HepG2 (cell line): ENCODE results near the gene PLXND1. TPM values are rescaled to one million over a fixed set of nuclear protein-coding genes. Genes with fewer than 3 reads are reported as not detected.

Experiments used
- BCLAF1 ChIP-seq: fragments of 450-650 bp; IDR thresholded peaks from 2 replicates; pipeline ENCODE4 v1.6.1; 2017; ENCODE audit warnings: mild to moderate bottlenecking
- CEBPB ChIP-seq: IDR thresholded peaks from 2 replicates; pipeline ENCODE4 v1.6.1; 2011; ENCODE audit warnings: low read depth, low read length, improper control_type of control experiment, borderline replicate concordance
- DRAP1 ChIP-seq: IDR thresholded peaks from 2 replicates; pipeline ENCODE4 v1.6.1; 2016; ENCODE audit warnings: missing genetic modification reagents, missing compliant biosample characterization
- GABPB1 ChIP-seq: IDR thresholded peaks from 2 replicates; pipeline ENCODE4 v1.6.1; 2016; ENCODE audit warnings: mild to moderate bottlenecking, missing genetic modification reagents, moderate library complexity, missing compliant biosample characterization
- HBP1 ChIP-seq: IDR thresholded peaks from 2 replicates; pipeline ENCODE4 v1.6.1; 2016; ENCODE audit warnings: low read depth, control low read depth
- KAT7 ChIP-seq: IDR thresholded peaks from 2 replicates; pipeline ENCODE4 v1.6.1; 2018; ENCODE audit warnings: borderline replicate concordance, missing compliant biosample characterization
- LBX2 ChIP-seq: sonication (generic); formaldehyde crosslinking; IDR thresholded peaks from 2 replicates; pipeline ENCODE4 v1.5.0; 2020; ENCODE audit warnings: missing genetic modification reagents, mild to moderate bottlenecking, borderline replicate concordance
- NAIF1 ChIP-seq: sonication (generic); formaldehyde crosslinking; IDR thresholded peaks from 2 replicates; pipeline ENCODE4 v1.5.0; 2020; ENCODE audit warnings: mild to moderate bottlenecking, missing genetic modification reagents, borderline replicate concordance
- NFE2L2 ChIP-seq: fragments of 150-350 bp; IDR thresholded peaks from 2 replicates; pipeline ENCODE4 v1.6.1; 2014; ENCODE audit warnings: low read length
- NR2F6 ChIP-seq, 2 experiments: IDR thresholded peaks; 2 replicates each; pipeline ENCODE4 v1.6.1; 2016; ENCODE audit warnings: antibody characterized with exemption in 1 of 2, mild to moderate bottlenecking in 1 of 2
- PBX3 ChIP-seq: sonication (generic); formaldehyde crosslinking; IDR thresholded peaks from 2 replicates; pipeline ENCODE4 v1.8.1; 2023; ENCODE audit warnings: missing genetic modification reagents, inconsistent platforms, borderline replicate concordance
- SALL1 ChIP-seq: sonication (generic); formaldehyde crosslinking; IDR thresholded peaks from 2 replicates; pipeline ENCODE4 v1.8.0; 2022; ENCODE audit warnings: mild to moderate bottlenecking, missing genetic modification reagents
- ZGPAT ChIP-seq: IDR thresholded peaks from 2 replicates; pipeline ENCODE4 v1.6.1; 2016; ENCODE audit warnings: mild to moderate bottlenecking
- ZKSCAN5 ChIP-seq: sonication (generic); formaldehyde crosslinking; IDR thresholded peaks from 2 replicates; pipeline ENCODE4 v1.5.1; 2020; ENCODE audit warnings: mild to moderate bottlenecking, missing genetic modification reagents
- ZNF275 ChIP-seq: sonication (generic); formaldehyde crosslinking; IDR thresholded peaks from 2 replicates; pipeline ENCODE4 v1.8.0; 2022; ENCODE audit warnings: missing genetic modification reagents, mild to moderate bottlenecking, inconsistent platforms, borderline replicate concordance
- ZNF329 ChIP-seq: sonication (generic); formaldehyde crosslinking; IDR thresholded peaks from 2 replicates; pipeline ENCODE4 v1.9.0; 2021; ENCODE audit warnings: low read depth, mild to moderate bottlenecking, missing genetic modification reagents
- ZNF446 ChIP-seq: sonication (generic); formaldehyde crosslinking; IDR thresholded peaks from 2 replicates; pipeline ENCODE4 v1.5.0; 2020; ENCODE audit warnings: mild to moderate bottlenecking, missing genetic modification reagents
- ZNF740 ChIP-seq: sonication (generic); formaldehyde crosslinking; IDR thresholded peaks from 2 replicates; pipeline ENCODE4 v1.4.0; 2020; ENCODE audit warnings: missing genetic modification reagents
- ZNF776 ChIP-seq: sonication (generic); formaldehyde crosslinking; IDR thresholded peaks from 2 replicates; pipeline ENCODE4 v1.4.0; 2020; ENCODE audit warnings: mild to moderate bottlenecking, missing genetic modification reagents
- polyA plus RNA-seq, 8 experiments: library from polyadenylated mRNA; depleted of rRNA in 3 of 8; stranded (reverse) in 7 of 8; unstranded in 1 of 8; fragments of >200 nt; fragmentation: Illumina TruSeq in 4 of 8; extraction: Trizol in 4 of 8; gene quantifications; 2 replicates each; pipeline versions ENCODE4 v1.2.1 to v1.2.3, GENCODE V29; 2011 to 2016; ENCODE audit warnings: low read depth in 4 of 8, missing spikeins in 1 of 8, mixed read lengths in 1 of 8; ENCODE audit not compliant: insufficient read depth in 1 of 8
- total RNA-seq, 5 experiments: library from RNA; depleted of rRNA; stranded (reverse); fragments of >200 nt; fragmentation: Illumina TruSeq; extraction: Trizol; gene quantifications; 2 replicates each; pipeline ENCODE4 v1.2.3, GENCODE V29; 2016; ENCODE audit warnings: low read depth in 1 of 5

PLXND1 gene
- total and polyA plus RNA-seq, 2 of the 13 experiments (the other 11 are each of a cell fraction or from before 2014, with no cell fraction given): 15.9 to 42.0 TPM

GRCh38 chr3:129593595-129594339, 12.7 kb downstream of the PLXND1 start (continued):
- TF ChIP-seq DRAP1 (CRISPR knock-in tag) (peak; percentile 48; the same call in 1 of the 2 replicates), PBX3 (no peak), CEBPB (peak; percentile 68; the same call in 1 of the 2 replicates), ZGPAT (CRISPR knock-in tag) (peak; percentile 91), ZKSCAN5 (no peak), KAT7 (CRISPR knock-in tag) (no peak), ZNF740 (no peak), NR2F6 (IDR thresholded peaks at IDR 0.05) (peak; percentile 87), NR2F6 (CRISPR knock-in tag; IDR thresholded peaks at IDR 0.05) (peak; percentile 93), ZNF275 (CRISPR knock-in tag) (no peak), BCLAF1 (no peak), ZNF446 (CRISPR knock-in tag) (no peak), NAIF1 (no peak), ZNF329 (CRISPR knock-in tag) (peak; percentile 24; the same call in 1 of the 2 replicates), GABPB1 (CRISPR knock-in tag) (peak; percentile 42; the same call in 1 of the 2 replicates), HBP1 (CRISPR knock-in tag) (no peak), LBX2 (CRISPR knock-in tag) (no peak), ZNF776 (CRISPR knock-in tag) (peak; percentile 60; the same call in 1 of the 2 replicates), NFE2L2 (no peak), SALL1 (CRISPR knock-in tag) (peak; percentile 93)
